ENCODE results near the gene RAD54L. TPM values are rescaled to one million over a fixed set of nuclear protein-coding genes. Genes with fewer than 3 reads are reported as not detected.

Gene RAD54L
- total and polyA plus RNA-seq, 10 of the 15 experiments (the other 5 are each of a cell fraction or from before 2014, with no cell fraction given), result 12.9 to 54.2 (median 23.6) TPM

GRCh38 chr1:46309401-46310159 lies 62.0 kb downstream of the RAD54L start:
- TF ChIP-seq MTA3 (IDR thresholded peaks at IDR 0.05; ENCODE audit: borderline replicate concordance, low read length), result no peak
- no peak overlapping the region for H3K4me2 ChIP-seq (ENCODE audit: control insufficient read depth, insufficient read depth)
- H3K27me3 ChIP-seq (replicated peaks in 1 of 2; ENCODE audit: control insufficient read depth in 2 of 2, insufficient read depth in 2 of 2, low read length in 1 of 2), result no peaks in the 10 kb centered on the region
- peak overlapping the region; percentile 66; the same call in 1 of the 2 replicates for H3K4me3 ChIP-seq
- ChIA-PET RAD21 (ENCODE audit: unreplicated experiment) (interaction anchor here (1.7 to 3.3 kb wide), 5 partner anchors 18 to 37 kb away, joined by 5 to 23 read pairs (median 14); partner anchors contain the start of gene NSUN4), SMC1A (ENCODE audit: uncharacterized antibody, unreplicated experiment) (interaction anchor here (0.8 to 4.2 kb wide), 6 partner anchors 8 to 34 kb away, joined by 3 to 46 read pairs (median 9); no protein-coding TSS in a partner anchor), CTCF (interaction anchor here (2.8 to 8.0 kb wide), 4 partner anchors 8 to 35 kb away, joined by 19 to 181 read pairs (median 58); partner anchors contain the start of gene NSUN4), POLR2A (interaction anchor here (0.5 to 4.0 kb wide), 8 partner anchors 9 to 65 kb away, joined by 3 to 35 read pairs (median 6); no protein-coding TSS in a partner anchor)
- no peak overlapping the region for H2AFZ ChIP-seq (ENCODE audit: control insufficient read depth, low read depth, low read length)
- no peak overlapping the region for H3K9ac ChIP-seq (ENCODE audit: control insufficient read depth, insufficient read depth, low read length)
- H3K79me2 ChIP-seq (ENCODE audit: control insufficient read depth, insufficient read depth, low read length), result peaks cover 78% of the 10 kb centered on the region
- no peak for FAIRE-seq
- peaks cover 11% of the 10 kb centered on the region for H3K4me1 ChIP-seq (ENCODE audit: control insufficient read depth, insufficient read depth, low read length)
- BruUV-seq (replicated peaks), result TSS peak; percentile 42
- H3K36me3 ChIP-seq (ENCODE audit: control insufficient read depth in 2 of 2, insufficient read depth in 2 of 2, low read length in 1 of 2), result peaks cover 9 to 28% of the 10 kb centered on the region in 2 experiments
- no peaks in the 10 kb centered on the region; the same call in 2 of the 3 replicates for H3K9me3 ChIP-seq (replicated peaks; ENCODE audit: control insufficient read depth, insufficient read depth, low read length)
- DNase-seq (ENCODE audit: low read depth, low spot score), result no peak
- in situ Hi-C loops (cut with MboI) (no loop called here), intact Hi-C loops (cut with micrococcal nuclease; ENCODE audit: unreplicated experiment) (no loop called here)
- no peak for ATAC-seq
- WGBS (ENCODE audit: insufficient coverage, insufficient replicate concordance, low lambda C conversion rate, missing lambda C conversion rate), result 93% methylated on average over 15 of the region's 16 CpGs
- no peak overlapping the region for H3K27ac ChIP-seq (ENCODE audit: control insufficient read depth, insufficient read depth)
- H4K20me1 ChIP-seq (ENCODE audit: control insufficient read depth, insufficient read depth), result peaks cover 3% of the 10 kb centered on the region; the same call in 1 of the 2 replicates

GRCh38 chr1:46310321-46310720 lies 62.8 kb downstream of the RAD54L start:
- H2AFZ ChIP-seq (ENCODE audit: control insufficient read depth, low read depth, low read length), result no peak overlapping the region
- WGBS (ENCODE audit: insufficient coverage, insufficient replicate concordance, low lambda C conversion rate, missing lambda C conversion rate), result 97% methylated on average over 4 of the region's 4 CpGs
- BruUV-seq (replicated peaks), result no TSS peak
- ChIA-PET POLR2A (interaction anchor here (4.0 kb wide), 1 partner anchor 16 kb away, joined by 35 read pairs; no protein-coding TSS in a partner anchor), CTCF (interaction anchor here (0.7 to 8.0 kb wide), 2 partner anchors 15 to 23 kb away, joined by 4 to 56 read pairs; no protein-coding TSS in a partner anchor), SMC1A (ENCODE audit: uncharacterized antibody, unreplicated experiment) (interaction anchor here (0.8 to 4.2 kb wide), 2 partner anchors 13 to 17 kb away, joined by 3 to 46 read pairs; no protein-coding TSS in a partner anchor), RAD21 (ENCODE audit: unreplicated experiment) (interaction anchor here (1.7 kb wide), 1 partner anchor 30 kb away, joined by 5 read pairs; the partner anchor contains the start of gene NSUN4)
- no peak for DNase-seq (ENCODE audit: low read depth, low spot score)
- H3K36me3 ChIP-seq (ENCODE audit: control insufficient read depth in 2 of 2, insufficient read depth in 2 of 2, low read length in 1 of 2), result peaks cover 9 to 31% of the 10 kb centered on the region in 2 experiments
- no peak overlapping the region for H3K4me3 ChIP-seq
- H3K9ac ChIP-seq (ENCODE audit: control insufficient read depth, insufficient read depth, low read length), result no peak overlapping the region
- H3K79me2 ChIP-seq (ENCODE audit: control insufficient read depth, insufficient read depth, low read length), result peaks cover 72% of the 10 kb centered on the region
- no peak overlapping the region for H3K27ac ChIP-seq (ENCODE audit: control insufficient read depth, insufficient read depth)
- intact Hi-C loops (cut with micrococcal nuclease; ENCODE audit: unreplicated experiment), result no loop called here
- H3K4me1 ChIP-seq (ENCODE audit: control insufficient read depth, insufficient read depth, low read length), result peaks cover 11% of the 10 kb centered on the region
- FAIRE-seq, result no peak
- no peaks in the 10 kb centered on the region; the same call in 2 of the 3 replicates for H3K9me3 ChIP-seq (replicated peaks; ENCODE audit: control insufficient read depth, insufficient read depth, low read length)
- in situ Hi-C loops (cut with MboI), result no loop called here
- H3K4me2 ChIP-seq (ENCODE audit: control insufficient read depth, insufficient read depth), result no peak overlapping the region
- ATAC-seq, result no peak
- no peaks in the 10 kb centered on the region for H3K27me3 ChIP-seq (replicated peaks in 1 of 2; ENCODE audit: control insufficient read depth in 2 of 2, insufficient read depth in 2 of 2, low read length in 1 of 2)
- H4K20me1 ChIP-seq (ENCODE audit: control insufficient read depth, insufficient read depth), result peaks cover 3% of the 10 kb centered on the region; the same call in 1 of the 2 replicates
- TF ChIP-seq CHD4 (IDR thresholded peaks at IDR 0.05), result no peak
- no peak for TF ChIP-seq RB1 (IDR thresholded peaks at IDR 0.05; ENCODE audit: borderline replicate concordance)
- TF ChIP-seq SIN3A (IDR thresholded peaks at IDR 0.05; ENCODE audit: low read depth, low read length), result no peak
- TF ChIP-seq STAT3 (IDR thresholded peaks at IDR 0.05; ENCODE audit: low read depth, low read length), result no peak
- no peak for TF ChIP-seq ZBTB40 (IDR thresholded peaks at IDR 0.05; ENCODE audit: borderline replicate concordance)
- TF ChIP-seq RAD21 (IDR thresholded peaks at IDR 0.05; ENCODE audit: insufficient read depth, low read depth, low read length), result no peak
- TF ChIP-seq ESRRA (IDR thresholded peaks at IDR 0.05; ENCODE audit: low read length), result no peak

All from GM12878 (cell line).